G401 (cell line): ENCODE results near the gene EMX1. TPM values are rescaled to one million over a fixed set of nuclear protein-coding genes. Genes with fewer than 3 reads are reported as not detected.
A peak's percentile ranks its signal among the peaks of the same experiment; 100 is the strongest.

ENCODE experiments used
- DNase-seq: peaks from one replicate; pipeline ENCODE4 v3.0.0-alpha.2; 2015; ENCODE audit warnings: low spot score
- in situ Hi-C: cut with HindIII; loops from 2 replicates; pipeline ENCODE4 v1.10.0; 2016; ENCODE audit warnings: low sequenced_read_pairs, mixed read lengths
- total RNA-seq: library from RNA; depleted of rRNA; stranded (reverse); fragments of >200 nt; shearing (Covaris generic); gene quantifications from 2 replicates; pipeline ENCODE4 v1.2.3, GENCODE V29; 2014

The EMX1 gene
- total RNA-seq, 1 experiment from 2014 or later = not detected

- in situ Hi-C loops = no loop called here
- DNase-seq = peak; percentile 57
Observed at GRCh38 chr2:72952961-72953360, 35.6 kb downstream of the EMX1 start.

GRCh38 chr2:72953528-72953927 lies 36.2 kb downstream of the EMX1 start:
- DNase-seq = no peak
- in situ Hi-C loops = no loop called here

GRCh38 chr2:72953976-72954375 lies 36.7 kb downstream of the EMX1 start:
- in situ Hi-C loops = no loop called here
- no peak for DNase-seq

GRCh38 chr2:72954376-72955227 lies 37.3 kb downstream of the EMX1 start:
- in situ Hi-C loops = no loop called here
- DNase-seq = no peak

- in situ Hi-C loops = no loop called here
- peak; percentile 86 for DNase-seq
Observed at GRCh38 chr2:72955228-72956049, 38.1 kb downstream of the EMX1 start.

GRCh38 chr2:72956050-72956395 lies 38.7 kb downstream of the EMX1 start:
- in situ Hi-C loops = no loop called here
- no peak for DNase-seq

GRCh38 chr2:72956936-72957335 lies 39.6 kb downstream of the EMX1 start:
- DNase-seq = no peak
- in situ Hi-C loops = no loop called here

GRCh38 chr2:72958542-72959385 lies 41.4 kb downstream of the EMX1 start:
- in situ Hi-C loops = no loop called here
- no peak for DNase-seq

GRCh38 chr2:72959554-72959953 lies 42.2 kb downstream of the EMX1 start:
- in situ Hi-C loops = no loop called here
- DNase-seq = no peak

- in situ Hi-C loops = no loop called here
- no peak for DNase-seq
Observed at GRCh38 chr2:72959995-72960981, 43.0 kb downstream of the EMX1 start.

- no peak for DNase-seq
- in situ Hi-C loops = no loop called here
Observed at GRCh38 chr2:72961036-72961720, 43.9 kb downstream of the EMX1 start.

- in situ Hi-C loops = no loop called here
- no peak for DNase-seq
Observed at GRCh38 chr2:72961853-72962468, 44.6 kb downstream of the EMX1 start.

- no peak for DNase-seq
- in situ Hi-C loops = no loop called here
Observed at GRCh38 chr2:72962911-72963310, 45.6 kb downstream of the EMX1 start.

GRCh38 chr2:72963423-72964145 lies 46.3 kb downstream of the EMX1 start:
- in situ Hi-C loops = no loop called here
- no peak for DNase-seq

- in situ Hi-C loops = no loop called here
- no peak for DNase-seq
Observed at GRCh38 chr2:72964146-72964525, 46.8 kb downstream of the EMX1 start.

GRCh38 chr2:72965016-72965415 lies 47.7 kb downstream of the EMX1 start:
- no peak for DNase-seq
- in situ Hi-C loops = no loop called here
